Amniotic stem cell (primary cell): ENCODE results near the gene ZFTA.

Source experiments
- DNase-seq: peaks from one replicate; lab custom pipeline; 2025; lab: John Stamatoyannopoulos, UW

Gene ZFTA

GRCh38 chr11:63749624-63750023, 19.0 kb downstream of the ZFTA start:
- DNase-seq, result no peak

DNA sequence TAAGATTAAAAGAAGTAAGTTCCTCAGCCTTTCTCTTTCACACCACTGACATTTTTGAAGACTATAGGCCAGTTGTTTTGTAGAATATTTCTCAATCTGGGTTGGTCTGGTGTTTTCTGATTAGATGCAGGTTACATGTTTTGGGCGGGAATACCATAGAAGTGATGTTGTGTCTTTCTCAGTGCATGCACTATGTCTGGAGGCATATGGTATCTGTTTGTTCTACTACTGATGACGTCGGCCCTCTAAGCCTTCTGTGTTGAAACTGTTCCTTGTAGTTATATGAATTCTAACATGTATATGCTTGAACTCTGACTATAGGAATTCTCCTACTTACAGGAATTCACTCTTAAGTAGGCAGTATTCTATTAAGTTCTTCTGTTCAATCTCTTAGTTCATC, 21.6 kb downstream of the ZFTA start:
- DNase-seq, result no peak

GRCh38 chr11:63745304-63746170, 23.0 kb downstream of the ZFTA start:
- no peak for DNase-seq

DNA sequence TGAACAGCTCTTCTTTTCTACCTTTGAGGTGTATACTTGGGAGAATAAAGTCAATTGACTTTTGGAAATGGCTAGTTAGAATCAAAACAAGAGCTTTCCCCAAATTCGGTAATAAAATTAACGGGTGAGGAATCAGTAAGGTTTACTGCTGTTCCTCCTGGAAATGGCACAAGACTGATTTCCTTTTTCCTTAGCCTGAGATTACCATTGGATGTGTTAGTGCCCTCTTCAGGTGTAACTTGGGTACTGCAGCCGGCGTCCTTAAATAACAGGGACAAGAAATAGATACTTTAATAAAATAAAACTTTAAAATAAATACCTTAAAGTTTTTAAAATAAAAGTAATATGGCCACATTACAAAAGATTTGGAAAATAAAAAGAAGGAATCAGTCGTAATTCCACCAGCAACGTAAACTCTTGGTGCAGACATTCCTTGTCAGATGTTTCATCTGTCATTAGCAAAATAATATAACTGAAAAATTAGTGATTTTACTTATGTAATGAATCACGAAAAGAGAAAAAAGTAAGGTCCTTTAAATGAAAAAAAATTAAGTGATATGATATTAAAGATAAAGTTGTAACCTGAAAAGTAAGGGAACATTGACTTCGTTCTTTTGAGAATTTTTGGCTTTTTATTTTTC, 29.7 kb downstream of the ZFTA start:
- DNase-seq, result peak; percentile 49

GRCh38 chr11:63737718-63738117, 30.9 kb downstream of the ZFTA start:
- DNase-seq, result no peak

DNA sequence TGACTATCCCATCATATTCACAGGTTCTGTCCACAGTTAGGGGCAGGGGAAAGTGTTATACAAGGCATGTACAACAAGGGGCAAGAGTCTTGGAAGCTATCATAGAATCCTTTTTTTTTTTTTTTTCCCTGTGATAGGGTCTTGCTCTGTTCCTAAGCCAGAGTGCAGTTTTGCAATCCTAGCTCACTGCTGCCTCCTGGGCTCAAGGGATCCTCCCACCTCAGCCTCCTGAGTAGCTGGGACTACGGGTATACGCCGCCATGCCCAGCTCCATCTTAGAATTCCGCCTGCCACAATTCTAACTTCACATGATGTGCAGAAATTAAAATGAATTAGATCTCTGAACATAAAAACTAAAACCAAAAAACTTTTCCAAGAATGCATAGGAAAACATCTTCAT, 31.7 kb downstream of the ZFTA start:
- DNase-seq, result no peak

GRCh38 chr11:63729326-63729725, 39.2 kb downstream of the ZFTA start:
- DNase-seq, result no peak

DNA sequence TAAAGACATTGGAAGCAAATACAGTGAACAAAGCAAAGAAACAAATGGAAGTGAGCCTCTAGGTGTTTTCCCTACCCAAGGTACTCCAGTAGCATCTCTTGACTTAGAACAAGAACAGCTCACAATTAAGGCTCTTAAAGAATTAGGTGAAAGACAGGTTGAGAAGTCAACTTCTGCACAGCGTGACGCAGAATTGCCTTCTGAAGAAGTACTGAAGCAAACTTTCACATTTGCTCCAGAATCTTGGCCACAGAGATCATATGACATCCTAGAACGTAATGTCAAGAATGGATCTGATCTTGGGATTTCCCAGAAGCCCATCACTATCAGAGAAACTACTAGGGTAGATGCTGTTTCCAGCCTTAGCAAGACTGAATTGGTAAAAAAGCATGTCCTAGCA, 48.0 kb downstream of the ZFTA start:
- no peak for DNase-seq

DNA sequence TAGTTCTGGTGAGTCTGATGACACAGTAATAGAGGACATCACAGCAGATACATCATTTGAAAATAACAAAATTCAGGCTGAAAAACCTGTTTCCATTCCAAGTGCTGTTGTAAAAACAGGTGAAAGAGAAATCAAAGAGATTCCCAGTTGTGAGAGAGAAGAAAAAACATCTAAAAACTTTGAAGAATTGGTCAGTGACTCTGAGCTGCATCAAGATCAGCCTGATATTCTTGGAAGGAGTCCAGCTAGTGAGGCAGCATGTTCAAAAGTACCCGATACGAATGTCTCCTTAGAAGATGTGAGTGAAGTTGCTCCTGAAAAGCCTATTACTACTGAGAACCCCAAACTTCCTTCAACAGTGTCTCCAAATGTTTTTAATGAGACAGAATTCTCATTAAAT, 48.6 kb downstream of the ZFTA start:
- DNase-seq, result no peak

GRCh38 chr11:63719001-63719400, 49.6 kb downstream of the ZFTA start:
- no peak for DNase-seq
